HepG2 (cell line): ENCODE measurements around the gene DHX34. TPM values are rescaled to one million over a fixed set of nuclear protein-coding genes. Genes with fewer than 3 reads are reported as not detected.

Source experiments
- ARNT ChIP-seq: fragments of 450-650 bp; IDR thresholded peaks from 2 replicates; pipeline ENCODE4 v1.6.1; 2017
- ARNT2 ChIP-seq: sonication (generic); formaldehyde crosslinking; IDR thresholded peaks from 2 replicates; pipeline ENCODE4 v1.8.0; 2022; ENCODE audit warnings: mild to moderate bottlenecking, low read depth, missing genetic modification reagents, moderate library complexity
- ATF4 ChIP-seq, 2 experiments: fragments of 450-650 bp in 1 of 2; sonication (generic) in 1 of 2; formaldehyde crosslinking; IDR thresholded peaks; 2 replicates each; pipeline versions ENCODE4 v1.5.0 to v1.8.0; 2020 to 2022; ENCODE audit warnings: mild to moderate bottlenecking in 1 of 2, missing genetic modification reagents in 1 of 2
- ELF4 ChIP-seq: sonication (generic); formaldehyde crosslinking; IDR thresholded peaks from 2 replicates; pipeline ENCODE4 v1.5.0; 2020; ENCODE audit warnings: missing genetic modification reagents, mild to moderate bottlenecking, moderate library complexity, borderline replicate concordance
- FOSL2 ChIP-seq: sonication (generic); formaldehyde crosslinking; IDR thresholded peaks from 2 replicates; pipeline ENCODE4 v1.4.0; 2020; ENCODE audit warnings: missing genetic modification reagents
- HNRNPK ChIP-seq: fragments of 200-400 bp; formaldehyde crosslinking; IDR thresholded peaks from 2 replicates; pipeline ENCODE4 v1.6.1; 2018; ENCODE audit warnings: low read length, low read depth, moderate library complexity, mild to moderate bottlenecking; ENCODE audit not compliant: poor library complexity, severe bottlenecking
- NR1H2 ChIP-seq: sonication (generic); formaldehyde crosslinking; IDR thresholded peaks from 2 replicates; pipeline ENCODE4 v1.8.1; 2022; ENCODE audit warnings: low read depth, missing genetic modification reagents, borderline replicate concordance
- PHF20 ChIP-seq: sonication (generic); formaldehyde crosslinking; IDR thresholded peaks from 2 replicates; pipeline ENCODE4 v1.5.0; 2020; ENCODE audit warnings: mild to moderate bottlenecking, missing genetic modification reagents
- PHF8 ChIP-seq: sonication (generic); formaldehyde crosslinking; IDR thresholded peaks from 2 replicates; pipeline ENCODE4 v1.5.0; 2020; ENCODE audit warnings: missing genetic modification reagents
- RAD21 ChIP-seq: fragments of 450-650 bp; formaldehyde crosslinking; IDR thresholded peaks from 2 replicates; pipeline ENCODE4 v1.5.0; 2020; ENCODE audit warnings: mild to moderate bottlenecking
- SATB2 ChIP-seq: sonication (generic); formaldehyde crosslinking; IDR thresholded peaks from 2 replicates; pipeline ENCODE4 v1.5.0; 2020; ENCODE audit warnings: missing genetic modification reagents
- SRSF9 ChIP-seq: fragments of 200-400 bp; formaldehyde crosslinking; IDR thresholded peaks from 2 replicates; pipeline ENCODE4 v1.6.1; 2018; ENCODE audit warnings: borderline replicate concordance, mild to moderate bottlenecking, low read depth, low read length; ENCODE audit not compliant: insufficient read depth, poor library complexity, severe bottlenecking
- TFDP1 ChIP-seq: IDR thresholded peaks from 2 replicates; pipeline ENCODE4 v1.6.1; 2016; ENCODE audit warnings: missing compliant biosample characterization, missing genetic modification reagents, borderline replicate concordance
- YY1 ChIP-seq: IDR thresholded peaks from 2 replicates; pipeline ENCODE4 v1.6.1; 2011; ENCODE audit warnings: low read length, low read depth, moderate library complexity, mild to moderate bottlenecking; ENCODE audit not compliant: insufficient read depth, insufficient replicate concordance
- ZNF136 ChIP-seq: sonication (generic); formaldehyde crosslinking; IDR thresholded peaks from 2 replicates; pipeline ENCODE4 v1.8.1; 2022; ENCODE audit warnings: low read depth, mild to moderate bottlenecking, moderate library complexity, missing genetic modification reagents
- ZNF598 ChIP-seq: sonication (generic); formaldehyde crosslinking; IDR thresholded peaks from 2 replicates; pipeline ENCODE4 v1.5.1; 2020; ENCODE audit warnings: mild to moderate bottlenecking, missing genetic modification reagents, borderline replicate concordance
- ZNF740 ChIP-seq: sonication (generic); formaldehyde crosslinking; IDR thresholded peaks from 2 replicates; pipeline ENCODE4 v1.4.0; 2020; ENCODE audit warnings: missing genetic modification reagents
- ZNF747 ChIP-seq: sonication (generic); formaldehyde crosslinking; IDR thresholded peaks from 2 replicates; pipeline ENCODE4 v1.8.1; 2023; ENCODE audit warnings: missing genetic modification reagents, mild to moderate bottlenecking, borderline replicate concordance
- polyA plus RNA-seq, 8 experiments: library from polyadenylated mRNA; depleted of rRNA in 3 of 8; stranded (reverse) in 7 of 8; unstranded in 1 of 8; fragments of >200 nt; fragmentation: Illumina TruSeq in 4 of 8; extraction: Trizol in 4 of 8; gene quantifications; 2 replicates each; pipeline versions ENCODE4 v1.2.1 to v1.2.3, GENCODE V29; 2011 to 2016; ENCODE audit warnings: low read depth in 4 of 8, missing spikeins in 1 of 8, mixed read lengths in 1 of 8; ENCODE audit not compliant: insufficient read depth in 1 of 8
- total RNA-seq, 5 experiments: library from RNA; depleted of rRNA; stranded (reverse); fragments of >200 nt; fragmentation: Illumina TruSeq; extraction: Trizol; gene quantifications; 2 replicates each; pipeline ENCODE4 v1.2.3, GENCODE V29; 2016; ENCODE audit warnings: low read depth in 1 of 5
- TF ChIP-seq, protein P1 (sequence below): sonication (generic); formaldehyde crosslinking; conservative IDR thresholded peaks from 2 replicates; pipeline ENCODE4 v1.8.0; 2022; ENCODE audit warnings: mild to moderate bottlenecking, moderate library complexity, missing genetic modification reagents
- TF ChIP-seq, protein P2 (sequence below): sonication (generic); formaldehyde crosslinking; IDR thresholded peaks from 2 replicates; pipeline ENCODE4 v1.8.1; 2023; ENCODE audit warnings: mild to moderate bottlenecking, missing genetic modification reagents, borderline replicate concordance
- TF ChIP-seq, protein P3 (sequence below): sonication (generic); formaldehyde crosslinking; IDR thresholded peaks from 2 replicates; pipeline ENCODE4 v1.4.0; 2020; ENCODE audit warnings: missing genetic modification reagents

The DHX34 gene
- total and polyA plus RNA-seq, 2 of the 13 experiments (the other 11 are each of a cell fraction or from before 2014, with no cell fraction given): 9.2 to 12.0 TPM

GRCh38 chr19:47348819-47349795 lies at the start of gene DHX34 (continued):
- TF ChIP-seq SATB2 (CRISPR knock-in tag): no peak
- TF ChIP-seq, protein P1, sequence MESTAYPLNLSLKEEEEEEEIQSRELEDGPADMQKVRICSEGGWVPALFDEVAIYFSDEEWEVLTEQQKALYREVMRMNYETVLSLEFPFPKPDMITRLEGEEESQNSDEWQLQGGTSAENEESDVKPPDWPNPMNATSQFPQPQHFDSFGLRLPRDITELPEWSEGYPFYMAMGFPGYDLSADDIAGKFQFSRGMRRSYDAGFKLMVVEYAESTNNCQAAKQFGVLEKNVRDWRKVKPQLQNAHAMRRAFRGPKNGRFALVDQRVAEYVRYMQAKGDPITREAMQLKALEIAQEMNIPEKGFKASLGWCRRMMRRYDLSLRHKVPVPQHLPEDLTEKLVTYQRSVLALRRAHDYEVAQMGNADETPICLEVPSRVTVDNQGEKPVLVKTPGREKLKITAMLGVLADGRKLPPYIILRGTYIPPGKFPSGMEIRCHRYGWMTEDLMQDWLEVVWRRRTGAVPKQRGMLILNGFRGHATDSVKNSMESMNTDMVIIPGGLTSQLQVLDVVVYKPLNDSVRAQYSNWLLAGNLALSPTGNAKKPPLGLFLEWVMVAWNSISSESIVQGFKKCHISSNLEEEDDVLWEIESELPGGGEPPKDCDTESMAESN (CRISPR knock-in tag): peak; percentile 57; the same call in 1 of the 2 replicates
- TF ChIP-seq ELF4: peak; percentile 76; the same call in 1 of the 2 replicates
- TF ChIP-seq ZNF598: peak; percentile 42; the same call in 1 of the 2 replicates
- peak; percentile 69 for TF ChIP-seq YY1
- TF ChIP-seq PHF20 (CRISPR knock-in tag): peak; percentile 75
- no peak for TF ChIP-seq RAD21
- TF ChIP-seq, protein P2, sequence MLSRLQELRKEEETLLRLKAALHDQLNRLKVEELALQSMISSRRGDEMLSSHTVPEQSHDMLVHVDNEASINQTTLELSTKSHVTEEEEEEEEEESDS (CRISPR knock-in tag): no peak
- no peak for TF ChIP-seq ATF4 (CRISPR knock-in tag; IDR thresholded peaks at IDR 0.05)
- peak; percentile 33 for TF ChIP-seq HNRNPK
- TF ChIP-seq, protein P3, sequence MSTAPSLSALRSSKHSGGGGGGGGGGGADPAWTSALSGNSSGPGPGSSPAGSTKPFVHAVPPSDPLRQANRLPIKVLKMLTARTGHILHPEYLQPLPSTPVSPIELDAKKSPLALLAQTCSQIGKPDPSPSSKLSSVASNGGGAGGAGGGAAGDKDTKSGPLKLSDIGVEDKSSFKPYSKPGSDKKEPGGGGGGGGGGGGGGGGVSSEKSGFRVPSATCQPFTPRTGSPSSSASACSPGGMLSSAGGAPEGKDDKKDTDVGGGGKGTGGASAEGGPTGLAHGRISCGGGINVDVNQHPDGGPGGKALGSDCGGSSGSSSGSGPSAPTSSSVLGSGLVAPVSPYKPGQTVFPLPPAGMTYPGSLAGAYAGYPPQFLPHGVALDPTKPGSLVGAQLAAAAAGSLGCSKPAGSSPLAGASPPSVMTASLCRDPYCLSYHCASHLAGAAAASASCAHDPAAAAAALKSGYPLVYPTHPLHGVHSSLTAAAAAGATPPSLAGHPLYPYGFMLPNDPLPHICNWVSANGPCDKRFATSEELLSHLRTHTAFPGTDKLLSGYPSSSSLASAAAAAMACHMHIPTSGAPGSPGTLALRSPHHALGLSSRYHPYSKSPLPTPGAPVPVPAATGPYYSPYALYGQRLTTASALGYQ: no peak
- no peak for TF ChIP-seq NR1H2 (CRISPR knock-in tag)
- peak; percentile 86 for TF ChIP-seq PHF8
- peak; percentile 82; the same call in 1 of the 2 replicates for TF ChIP-seq ZNF747 (CRISPR knock-in tag)
- no peak for TF ChIP-seq ZNF740 (CRISPR knock-in tag)
- TF ChIP-seq TFDP1 (CRISPR knock-in tag): peak; percentile 50; the same call in 1 of the 2 replicates
- peak; percentile 28; the same call in 1 of the 2 replicates for TF ChIP-seq FOSL2
- TF ChIP-seq SRSF9: no peak
- no peak for TF ChIP-seq ZNF136 (CRISPR knock-in tag)
- no peak for TF ChIP-seq ARNT
- TF ChIP-seq ARNT2 (CRISPR knock-in tag): 0 out of 2 replicates have a peak, but pooled peaks have one; percentile 4
